Lung (tissue), 12 donors: Measurements from ENCODE around the gene CHFR. TPM values are rescaled to one million over a fixed set of nuclear protein-coding genes. Genes with fewer than 3 reads are reported as not detected.

Experiments
- ATAC-seq: fragments of 200-7000 bp; cut with Tn5 transposase; one replicate; pipeline ENCODE4 v1.9.1; 2020; ENCODE audit warnings: moderate number of reproducible peaks; ENCODE audit not compliant: insufficient read depth, low FRiP score
- DNase-seq, 3 donors: peaks; one replicate each; pipeline ENCODE4 v3.0.0-alpha.2; 2013 to 2017
- H3K27ac ChIP-seq, 2 donors: one replicate each; pipeline ENCODE4 v1.5.1; 2013; ENCODE audit warnings: mild to moderate bottlenecking in 2 of 2, moderate library complexity in 2 of 2, control low read depth in 1 of 2, inconsistent platforms in 1 of 2, low read depth in 1 of 2, low read length in 1 of 2
- H3K27me3 ChIP-seq, 3 donors: one replicate each; pipeline ENCODE4 v1.5.1; 2013; ENCODE audit warnings: low read length in 2 of 3; ENCODE audit not compliant: control insufficient read depth in 3 of 3, insufficient read depth in 3 of 3
- H3K36me3 ChIP-seq, 4 donors: one replicate each; pipeline ENCODE4 v1.5.1; 2013; ENCODE audit warnings: low read length in 4 of 4, mild to moderate bottlenecking in 1 of 4, moderate library complexity in 1 of 4; ENCODE audit not compliant: control insufficient read depth in 4 of 4, insufficient read depth in 4 of 4
- H3K4me1 ChIP-seq, 5 donors: one replicate each; pipeline ENCODE4 v1.5.1; 2013; ENCODE audit warnings: low read length in 5 of 5, mild to moderate bottlenecking in 2 of 5, moderate library complexity in 1 of 5; ENCODE audit not compliant: control insufficient read depth in 5 of 5, insufficient read depth in 5 of 5
- H3K4me3 ChIP-seq: one replicate; pipeline ENCODE4 v1.5.1; 2013; ENCODE audit warnings: mild to moderate bottlenecking, control low read depth, moderate library complexity
- H3K9ac ChIP-seq, 2 donors: one replicate each; pipeline ENCODE4 v1.5.1; 2013; ENCODE audit warnings: low read length in 2 of 2, control low read depth in 1 of 2; ENCODE audit not compliant: insufficient read depth in 1 of 2
- H3K9me3 ChIP-seq, 4 donors: one replicate each; pipeline ENCODE4 v1.5.1; 2013; ENCODE audit warnings: low read length in 3 of 4, mild to moderate bottlenecking in 1 of 4, moderate library complexity in 1 of 4; ENCODE audit not compliant: control insufficient read depth in 4 of 4, insufficient read depth in 3 of 4
- CTCF ChIP-seq: IDR thresholded peaks from 2 replicates; pipeline ENCODE4 v1.5.1; 2012; ENCODE audit warnings: mild to moderate bottlenecking; ENCODE audit errors: control extremely low read depth, extremely low read depth
- WGBS, 2 donors: extraction: QIAGEN DNeasy Blood & Tissue Kit; methylation state at CpG; one replicate each; pipeline ENCODE4 v1.1.7; 2013; 5-methylcytosine and 5-hydroxymethylcytosine counted together
- polyA plus RNA-seq, 2 donors: library from polyadenylated mRNA; stranded (reverse); fragments of 200-250 nt; gene quantifications; one replicate each; pipeline ENCODE4 v1.2.1, GENCODE V29; 2013
- total RNA-seq, 2 donors: library from RNA; depleted of rRNA in 1 of 2; stranded (reverse); fragments of >200 nt in 1 of 2; gene quantifications; one replicate each; pipeline ENCODE4 v1.2.1, GENCODE V29; 2014 to 2021
- donor health status: control.
- donor health status: control.
- donor health status: Bipolar disorder and iron deficiency.
- donor health status: healthy.
- donor health status: DM: yes; HTN: yes; CAD: no.

CHFR gene
- total and polyA plus RNA-seq, 4 donors = 35.1 to 59.9 (median 40.3) TPM

GRCh38 chr12:132804426-132804861 is 83.0 kb downstream of the CHFR start:
- Histone ChIP-seq H3K4me3 (no peak overlapping the region), H3K27ac (no peak overlapping the region), H3K27me3 (no peaks in the 10 kb centered on the region), H3K9ac (no peak overlapping the region), H3K36me3 (peaks cover 16 to 61% (median 41%) of the 10 kb centered on the region in 4 donors), H3K9me3 (no peaks in the 10 kb centered on the region), H3K4me1 (no peaks in the 10 kb centered on the region)
- 82 to 83% methylated on average over 15 to 16 of the region's 16 CpGs for WGBS, 2 donors
- no peak for ATAC-seq
- DNase-seq = no peak
- no peak for TF ChIP-seq CTCF

GRCh38 chr12:132803888-132804287 is 83.5 kb downstream of the CHFR start:
- 95 to 96% methylated on average over 15 of the region's 15 CpGs for WGBS, 2 donors
- Histone ChIP-seq H3K4me1 (no peaks in the 10 kb centered on the region), H3K36me3 (peaks cover 16 to 66% (median 44%) of the 10 kb centered on the region in 4 donors), H3K4me3 (no peak overlapping the region), H3K9me3 (no peaks in the 10 kb centered on the region), H3K9ac (no peak overlapping the region), H3K27me3 (no peaks in the 10 kb centered on the region), H3K27ac (no peak overlapping the region)
- TF ChIP-seq CTCF = no peak
- ATAC-seq = no peak
- DNase-seq = no peak

- H3K4me1 ChIP-seq = no peaks in the 10 kb centered on the region
- WGBS, 2 donors = 97% methylated on average over 14 of the region's 14 CpGs
- no peak overlapping the region for H3K9ac ChIP-seq
- no peak for TF ChIP-seq CTCF
- H3K27me3 ChIP-seq = no peaks in the 10 kb centered on the region
- no peaks in the 10 kb centered on the region for H3K9me3 ChIP-seq
- H3K27ac ChIP-seq = no peak overlapping the region
- ATAC-seq (no peak), DNase-seq (no peak)
- H3K4me3 ChIP-seq = no peak overlapping the region
- peaks cover 19 to 70% (median 40%) of the 10 kb centered on the region in 4 donors for H3K36me3 ChIP-seq
Measured at GRCh38 chr12:132803125-132803524, 84.3 kb downstream of the CHFR start.

GRCh38 chr12:132801741-132802140 is 85.7 kb downstream of the CHFR start:
- H3K4me1 ChIP-seq = no peaks in the 10 kb centered on the region
- 94 to 95% methylated on average over 28 of the region's 28 CpGs for WGBS, 2 donors
- ATAC-seq = peak; percentile 17
- H3K9me3 ChIP-seq = no peaks in the 10 kb centered on the region
- H3K27me3 ChIP-seq = no peaks in the 10 kb centered on the region
- H3K27ac ChIP-seq = no peak overlapping the region
- H3K36me3 ChIP-seq = peaks cover 21 to 73% (median 40%) of the 10 kb centered on the region in 4 donors
- H3K4me3 ChIP-seq = no peak overlapping the region
- TF ChIP-seq CTCF = no peak
- no peak overlapping the region for H3K9ac ChIP-seq
- DNase-seq = no peak
